ENCODE measurements around the gene BAZ1A.

DNA sequence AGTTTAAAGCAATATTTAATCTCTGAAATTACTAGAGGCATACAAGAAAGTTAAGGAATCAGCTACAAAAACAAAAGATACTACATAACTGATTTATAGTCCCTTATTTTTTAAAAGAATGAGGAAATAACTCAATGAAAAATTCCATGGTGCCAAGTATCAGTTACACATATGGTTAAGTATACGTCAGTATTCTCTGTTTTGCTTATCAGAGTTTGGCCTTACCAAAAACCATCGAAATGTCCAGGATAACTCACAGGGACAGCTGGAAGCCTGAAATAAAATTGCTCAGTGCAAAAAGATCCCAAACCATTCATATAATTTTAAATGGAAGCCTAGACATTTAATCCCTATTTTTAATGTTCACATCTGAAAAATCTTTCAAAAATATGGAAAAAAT, 164.4 kb downstream of the BAZ1A start:
- TF ChIP-seq, protein P1, sequence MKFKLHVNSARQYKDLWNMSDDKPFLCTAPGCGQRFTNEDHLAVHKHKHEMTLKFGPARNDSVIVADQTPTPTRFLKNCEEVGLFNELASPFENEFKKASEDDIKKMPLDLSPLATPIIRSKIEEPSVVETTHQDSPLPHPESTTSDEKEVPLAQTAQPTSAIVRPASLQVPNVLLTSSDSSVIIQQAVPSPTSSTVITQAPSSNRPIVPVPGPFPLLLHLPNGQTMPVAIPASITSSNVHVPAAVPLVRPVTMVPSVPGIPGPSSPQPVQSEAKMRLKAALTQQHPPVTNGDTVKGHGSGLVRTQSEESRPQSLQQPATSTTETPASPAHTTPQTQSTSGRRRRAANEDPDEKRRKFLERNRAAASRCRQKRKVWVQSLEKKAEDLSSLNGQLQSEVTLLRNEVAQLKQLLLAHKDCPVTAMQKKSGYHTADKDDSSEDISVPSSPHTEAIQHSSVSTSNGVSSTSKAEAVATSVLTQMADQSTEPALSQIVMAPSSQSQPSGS (IDR thresholded peaks at IDR 0.05; ENCODE audit: low read length), result no peak
- no peak for TF ChIP-seq HDAC2 (IDR thresholded peaks at IDR 0.05; ENCODE audit: borderline replicate concordance in 1 of 2, low read depth in 2 of 2, low read length in 2 of 2)
- TF ChIP-seq, protein P2, sequence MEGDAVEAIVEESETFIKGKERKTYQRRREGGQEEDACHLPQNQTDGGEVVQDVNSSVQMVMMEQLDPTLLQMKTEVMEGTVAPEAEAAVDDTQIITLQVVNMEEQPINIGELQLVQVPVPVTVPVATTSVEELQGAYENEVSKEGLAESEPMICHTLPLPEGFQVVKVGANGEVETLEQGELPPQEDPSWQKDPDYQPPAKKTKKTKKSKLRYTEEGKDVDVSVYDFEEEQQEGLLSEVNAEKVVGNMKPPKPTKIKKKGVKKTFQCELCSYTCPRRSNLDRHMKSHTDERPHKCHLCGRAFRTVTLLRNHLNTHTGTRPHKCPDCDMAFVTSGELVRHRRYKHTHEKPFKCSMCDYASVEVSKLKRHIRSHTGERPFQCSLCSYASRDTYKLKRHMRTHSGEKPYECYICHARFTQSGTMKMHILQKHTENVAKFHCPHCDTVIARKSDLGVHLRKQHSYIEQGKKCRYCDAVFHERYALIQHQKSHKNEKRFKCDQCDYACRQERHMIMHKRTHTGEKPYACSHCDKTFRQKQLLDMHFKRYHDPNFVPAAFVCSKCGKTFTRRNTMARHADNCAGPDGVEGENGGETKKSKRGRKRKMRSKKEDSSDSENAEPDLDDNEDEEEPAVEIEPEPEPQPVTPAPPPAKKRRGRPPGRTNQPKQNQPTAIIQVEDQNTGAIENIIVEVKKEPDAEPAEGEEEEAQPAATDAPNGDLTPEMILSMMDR (IDR thresholded peaks at IDR 0.05; ENCODE audit: control extremely low read depth in 1 of 3, insufficient read depth in 1 of 3, low read depth in 1 of 3, low read length in 3 of 3), result no peak
- TF ChIP-seq GABPA (IDR thresholded peaks at IDR 0.05; ENCODE audit: borderline replicate concordance, insufficient read depth, low read length), result no peak
- TF ChIP-seq EP300 (IDR thresholded peaks at IDR 0.05; ENCODE audit: borderline replicate concordance in 1 of 2, low read depth in 2 of 2, low read length in 2 of 2), result no peak
- no peak for TF ChIP-seq CREB1 (IDR thresholded peaks at IDR 0.05)
- TF ChIP-seq BRCA1 (IDR thresholded peaks at IDR 0.05; ENCODE audit: low read depth, low read length), result no peak
- TF ChIP-seq TAF1 (IDR thresholded peaks at IDR 0.05; ENCODE audit: low read depth, low read length), result no peak
- no peak for TF ChIP-seq GTF2F1 (IDR thresholded peaks at IDR 0.05; ENCODE audit: borderline replicate concordance, low read depth, low read length)
- TF ChIP-seq KDM1A (IDR thresholded peaks at IDR 0.05; ENCODE audit: borderline replicate concordance, low read length), result no peak
- no peak for TF ChIP-seq POLR2A (IDR thresholded peaks at IDR 0.05; ENCODE audit: control extremely low read depth in 1 of 2, low read depth in 2 of 2, low read length in 2 of 2)
- no peak for TF ChIP-seq POLR2AphosphoS5 (IDR thresholded peaks at IDR 0.05; ENCODE audit: low read depth, low read length)
- no peak for TF ChIP-seq JUN (IDR thresholded peaks at IDR 0.05; ENCODE audit: low read depth, low read length)
- TF ChIP-seq, protein P3, sequence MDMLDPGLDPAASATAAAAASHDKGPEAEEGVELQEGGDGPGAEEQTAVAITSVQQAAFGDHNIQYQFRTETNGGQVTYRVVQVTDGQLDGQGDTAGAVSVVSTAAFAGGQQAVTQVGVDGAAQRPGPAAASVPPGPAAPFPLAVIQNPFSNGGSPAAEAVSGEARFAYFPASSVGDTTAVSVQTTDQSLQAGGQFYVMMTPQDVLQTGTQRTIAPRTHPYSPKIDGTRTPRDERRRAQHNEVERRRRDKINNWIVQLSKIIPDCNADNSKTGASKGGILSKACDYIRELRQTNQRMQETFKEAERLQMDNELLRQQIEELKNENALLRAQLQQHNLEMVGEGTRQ (IDR thresholded peaks at IDR 0.05; ENCODE audit: low read length), result no peak
